ENCODE results near the gene PABPN1L. TPM values are rescaled to one million over a fixed set of nuclear protein-coding genes. Genes with fewer than 3 reads are reported as not detected.

PABPN1L gene
- total RNA-seq, 1 donor from 2014 or later = not detected

- H2AFZ ChIP-seq (replicated peaks) = peak overlapping the region; percentile 86
- H3K4me3 ChIP-seq = peak overlapping the region; percentile 93
- peaks cover 4% of the 10 kb centered on the region for H3F3A ChIP-seq (ENCODE audit: low read depth)
- H3K9ac ChIP-seq = peak overlapping the region; percentile 83
- H4K20me1 ChIP-seq (ENCODE audit: low read depth) = peaks cover 14% of the 10 kb centered on the region
- peak; percentile 88 for DNase-seq (ENCODE audit: low spot score)
- Mint-ChIP-seq H3K4me3 (peak overlapping the region; percentile 98), H3K36me3 (peaks cover 2% of the 10 kb centered on the region), H3K4me1 (peaks cover 20% of the 10 kb centered on the region), H3K27ac (peak overlapping the region; percentile 29), H3K27me3 (ENCODE audit: insufficient read depth, low read depth) (peaks cover 2% of the 10 kb centered on the region), H3K9me3 (no peaks in the 10 kb centered on the region)
- peaks cover 14% of the 10 kb centered on the region for H3K79me2 ChIP-seq (ENCODE audit: low read depth)
- peaks cover 4% of the 10 kb centered on the region for H3K4me1 ChIP-seq
- no peaks in the 10 kb centered on the region for H3K9me3 ChIP-seq (ENCODE audit: low read depth)
- H3K36me3 ChIP-seq = no peaks in the 10 kb centered on the region
- no peaks in the 10 kb centered on the region for H3K27me3 ChIP-seq
- TF ChIP-seq CTCF (IDR thresholded peaks at IDR 0.05) (peak; percentile 62), EZH2 (IDR thresholded peaks at IDR 0.05) (no peak)
- peak overlapping the region; percentile 95 for H3K4me2 ChIP-seq
- H3K27ac ChIP-seq = no peak overlapping the region
These were observed 8.6 kb downstream of the PABPN1L start for GRCh38 chr16:88857728-88858339.

DNA sequence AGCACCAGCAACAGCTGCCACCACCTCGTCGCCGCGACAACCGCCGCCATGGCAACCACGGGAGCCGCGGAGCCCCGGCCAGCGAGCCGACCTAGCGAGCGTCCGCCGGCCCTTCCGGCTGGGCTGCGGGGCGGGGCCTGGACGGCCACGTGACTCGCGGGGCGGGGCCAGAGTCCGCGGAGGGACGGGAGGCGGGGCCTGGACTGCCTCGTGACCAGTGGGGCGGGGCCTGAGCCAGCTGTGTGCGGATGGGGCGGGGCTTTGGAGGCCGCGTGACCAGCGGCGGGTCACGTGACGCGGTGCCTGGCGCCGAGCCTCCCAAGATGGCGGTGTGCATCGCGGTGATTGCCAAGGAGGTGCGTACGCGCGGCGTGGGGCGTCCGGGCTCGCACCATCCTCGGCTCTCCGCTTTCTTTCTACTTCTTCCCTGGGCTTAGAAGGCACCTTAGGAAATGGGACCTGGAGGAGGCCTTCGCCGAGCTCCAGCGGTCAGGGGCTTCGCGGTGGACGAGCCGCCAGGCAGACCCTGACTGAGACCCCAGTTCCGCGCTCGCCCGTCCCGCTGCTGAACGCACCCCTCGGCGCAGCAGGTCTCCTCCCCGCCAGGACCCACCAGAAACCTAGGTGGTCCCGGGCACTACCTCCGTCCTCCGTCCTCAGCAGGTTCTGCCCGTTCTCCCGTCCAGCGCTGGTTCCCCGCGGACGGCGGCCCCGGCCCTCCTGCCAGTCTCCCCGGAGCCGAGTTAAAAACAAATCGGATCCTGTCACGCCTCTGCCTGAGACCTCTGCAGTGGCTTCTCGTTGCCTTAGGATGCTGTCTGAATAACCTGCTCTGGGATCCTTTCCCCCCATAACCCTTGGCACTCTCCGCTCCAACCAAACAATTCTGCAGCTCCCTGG lies 9.4 kb downstream of the PABPN1L start, which contains the start of the genes GALNS and TRAPPC2L:
Gene GALNS (minus strand): TSS at position 120 of the 900 bp plus-strand sequence. CDS start 70 bp downstream, at position 50.
Gene TRAPPC2L (plus strand): TSS at position 300 of the 900 bp plus-strand sequence. CDS start 24 bp downstream, at position 324.
- Histone ChIP-seq H3F3A (ENCODE audit: low read depth) (peaks cover 4% of the 10 kb centered on the region), H3K9me3 (ENCODE audit: low read depth) (no peaks in the 10 kb centered on the region), H3K4me1 (peaks cover 4% of the 10 kb centered on the region), H3K27ac (no peak within 1 kb of the TSS), H3K4me2 (peak within 1 kb of the TSS; percentile 97), H3K27me3 (no peaks in the 10 kb centered on the region), H3K36me3 (no peaks in the 10 kb centered on the region), H3K9ac (peak within 1 kb of the TSS; percentile 83), H2AFZ (replicated peaks) (peak within 1 kb of the TSS; percentile 86), H3K79me2 (ENCODE audit: low read depth) (peaks cover 14% of the 10 kb centered on the region), H3K4me3 (peak within 1 kb of the TSS; percentile 93), H4K20me1 (ENCODE audit: low read depth) (peaks cover 14% of the 10 kb centered on the region)
- peak within 1 kb of the TSS; percentile 98 for H3K4me3 Mint-ChIP-seq
- H3K4me1 Mint-ChIP-seq = peaks cover 24% of the 10 kb centered on the region
- H3K36me3 Mint-ChIP-seq = peaks cover 5% of the 10 kb centered on the region
- H3K27ac Mint-ChIP-seq = peak within 1 kb of the TSS; percentile 29
- H3K27me3 Mint-ChIP-seq (ENCODE audit: insufficient read depth, low read depth) = peaks cover 2% of the 10 kb centered on the region
- no peaks in the 10 kb centered on the region for H3K9me3 Mint-ChIP-seq
- TF ChIP-seq EZH2 (IDR thresholded peaks at IDR 0.05) (no peak), EZH2phosphoT487 (IDR thresholded peaks at IDR 0.05) (no peak), CTCF (IDR thresholded peaks at IDR 0.05) (no peak)
- peak; percentile 100 for DNase-seq (ENCODE audit: low spot score)

DNA sequence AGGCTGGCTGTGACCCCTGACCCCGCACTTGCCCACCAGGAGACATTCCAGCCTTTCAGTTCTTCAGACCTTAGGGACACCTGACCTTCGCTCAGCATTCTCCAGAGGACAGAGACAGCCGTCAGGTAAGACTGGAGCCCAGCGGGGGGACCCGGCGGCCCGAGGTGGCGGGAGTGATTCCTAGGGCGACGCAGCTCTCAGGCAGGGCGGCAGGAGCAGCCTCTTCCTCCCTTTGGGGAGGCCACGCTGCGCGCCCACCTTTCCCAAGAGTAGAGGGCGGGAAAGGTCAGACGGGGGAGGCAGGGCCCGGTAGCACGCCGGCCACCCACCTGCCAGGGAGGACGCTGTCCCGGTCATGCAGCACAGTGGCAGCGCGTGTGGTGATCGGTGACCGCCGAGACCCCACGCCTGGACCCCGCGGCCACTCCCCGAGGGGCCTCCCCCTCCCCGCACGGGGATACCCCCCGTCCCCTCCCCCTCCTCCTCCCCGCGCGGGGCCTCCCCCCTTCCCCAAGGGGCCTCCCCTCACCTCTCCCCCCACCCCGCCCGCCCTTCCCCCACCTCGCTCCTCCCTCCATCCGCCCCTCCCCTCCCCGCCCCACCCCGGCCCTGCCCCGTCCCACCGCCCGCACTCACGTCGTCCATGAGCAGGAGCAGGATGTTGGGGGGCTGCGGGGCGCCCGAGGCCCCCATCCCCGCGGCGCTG lies 10.2 kb downstream of the PABPN1L start:
- Histone ChIP-seq H3K9me3 (ENCODE audit: low read depth) (no peaks in the 10 kb centered on the region), H3K27me3 (no peaks in the 10 kb centered on the region), H3K4me2 (peak overlapping the region; percentile 97), H2AFZ (replicated peaks) (no peak overlapping the region), H4K20me1 (ENCODE audit: low read depth) (peaks cover 14% of the 10 kb centered on the region), H3F3A (ENCODE audit: low read depth) (peaks cover 4% of the 10 kb centered on the region), H3K79me2 (ENCODE audit: low read depth) (peaks cover 14% of the 10 kb centered on the region), H3K4me1 (peaks cover 4% of the 10 kb centered on the region), H3K36me3 (no peaks in the 10 kb centered on the region), H3K4me3 (peak overlapping the region; percentile 93), H3K9ac (no peak overlapping the region), H3K27ac (no peak overlapping the region)
- Mint-ChIP-seq H3K27ac (no peak overlapping the region), H3K9me3 (no peaks in the 10 kb centered on the region), H3K4me1 (peaks cover 24% of the 10 kb centered on the region), H3K27me3 (ENCODE audit: insufficient read depth, low read depth) (peaks cover 2% of the 10 kb centered on the region), H3K4me3 (peak overlapping the region; percentile 98), H3K36me3 (peaks cover 5% of the 10 kb centered on the region)
- peak; percentile 60 for DNase-seq (ENCODE audit: low spot score)
- TF ChIP-seq EZH2phosphoT487 (IDR thresholded peaks at IDR 0.05) (no peak), CTCF (IDR thresholded peaks at IDR 0.05) (no peak), EZH2 (IDR thresholded peaks at IDR 0.05) (no peak)

All from neural progenitor cell (in vitro differentiated cells).